ENCODE measurements around the gene SMIM29.
"Not testable (repeated sequence)": the region's sequence is repeated elsewhere in the genome, so short reads cannot be mapped to it uniquely, and the experiment has no call there.

Gene SMIM29

DNA sequence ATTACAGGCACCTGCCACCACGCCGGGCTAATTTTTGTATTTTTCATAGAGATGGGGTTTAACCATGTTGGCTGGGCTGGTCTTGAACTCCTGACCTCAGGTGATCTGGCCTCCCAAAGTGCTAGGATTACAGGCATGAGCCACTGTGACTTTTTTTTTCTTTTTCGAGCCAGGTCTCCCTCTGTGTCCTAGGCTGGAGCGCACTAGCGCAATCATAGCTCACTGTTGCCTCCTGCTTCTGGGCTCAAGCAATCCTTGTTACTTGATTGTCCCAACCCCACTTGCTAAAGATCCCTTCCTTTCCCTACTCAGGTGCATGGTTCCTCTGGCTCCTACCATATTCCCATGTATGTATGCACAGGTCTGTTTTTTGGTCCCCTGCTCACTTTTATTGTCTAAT lies 27.4 kb upstream of the SMIM29 start:
- TF ChIP-seq, protein P1, sequence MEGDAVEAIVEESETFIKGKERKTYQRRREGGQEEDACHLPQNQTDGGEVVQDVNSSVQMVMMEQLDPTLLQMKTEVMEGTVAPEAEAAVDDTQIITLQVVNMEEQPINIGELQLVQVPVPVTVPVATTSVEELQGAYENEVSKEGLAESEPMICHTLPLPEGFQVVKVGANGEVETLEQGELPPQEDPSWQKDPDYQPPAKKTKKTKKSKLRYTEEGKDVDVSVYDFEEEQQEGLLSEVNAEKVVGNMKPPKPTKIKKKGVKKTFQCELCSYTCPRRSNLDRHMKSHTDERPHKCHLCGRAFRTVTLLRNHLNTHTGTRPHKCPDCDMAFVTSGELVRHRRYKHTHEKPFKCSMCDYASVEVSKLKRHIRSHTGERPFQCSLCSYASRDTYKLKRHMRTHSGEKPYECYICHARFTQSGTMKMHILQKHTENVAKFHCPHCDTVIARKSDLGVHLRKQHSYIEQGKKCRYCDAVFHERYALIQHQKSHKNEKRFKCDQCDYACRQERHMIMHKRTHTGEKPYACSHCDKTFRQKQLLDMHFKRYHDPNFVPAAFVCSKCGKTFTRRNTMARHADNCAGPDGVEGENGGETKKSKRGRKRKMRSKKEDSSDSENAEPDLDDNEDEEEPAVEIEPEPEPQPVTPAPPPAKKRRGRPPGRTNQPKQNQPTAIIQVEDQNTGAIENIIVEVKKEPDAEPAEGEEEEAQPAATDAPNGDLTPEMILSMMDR (conservative IDR thresholded peaks at IDR 0.05; ENCODE audit: low read depth, low read length), result no peak
- no peak overlapping the region for H3K4me3 ChIP-seq (ENCODE audit: low read length)
- DNase-seq (ENCODE audit: low read depth), result no peak

DNA sequence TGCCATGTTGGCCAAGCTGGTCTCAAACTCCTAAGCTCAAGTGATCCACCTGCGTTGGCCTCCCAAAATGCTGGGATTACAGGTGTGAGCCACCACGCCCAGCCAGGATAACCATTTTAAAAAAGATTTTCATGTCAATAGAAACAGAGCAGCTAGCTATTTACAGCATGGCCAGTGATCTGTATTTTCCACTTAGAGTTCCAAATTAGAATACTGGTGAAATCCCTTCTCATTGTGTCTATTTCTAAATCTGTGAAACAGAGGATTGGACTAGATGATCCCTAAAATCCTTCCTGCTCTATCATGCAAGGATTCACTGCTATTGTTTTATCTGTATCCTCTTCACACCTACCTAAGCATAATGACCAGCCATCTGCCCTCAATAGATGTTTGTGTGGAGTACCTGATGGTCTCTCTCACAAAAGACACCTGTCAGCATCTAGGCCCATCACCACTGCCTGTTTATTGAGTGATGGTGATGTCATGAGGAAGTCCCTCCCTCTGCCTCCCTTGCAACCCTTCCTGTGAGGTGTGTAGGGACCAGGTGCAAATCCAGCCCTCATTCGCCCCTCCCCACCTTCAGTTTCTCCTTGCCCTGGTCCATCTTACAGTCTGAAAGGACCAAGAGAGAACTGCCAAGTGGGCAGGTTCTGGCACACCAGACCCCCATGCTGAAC lies 26.5 kb upstream of the SMIM29 start:
- TF ChIP-seq, protein P1 (conservative IDR thresholded peaks at IDR 0.05; ENCODE audit: low read depth, low read length), result no peak
- no peak overlapping the region for H3K4me3 ChIP-seq (ENCODE audit: low read length)
- no peak for DNase-seq (ENCODE audit: low read depth)

DNA sequence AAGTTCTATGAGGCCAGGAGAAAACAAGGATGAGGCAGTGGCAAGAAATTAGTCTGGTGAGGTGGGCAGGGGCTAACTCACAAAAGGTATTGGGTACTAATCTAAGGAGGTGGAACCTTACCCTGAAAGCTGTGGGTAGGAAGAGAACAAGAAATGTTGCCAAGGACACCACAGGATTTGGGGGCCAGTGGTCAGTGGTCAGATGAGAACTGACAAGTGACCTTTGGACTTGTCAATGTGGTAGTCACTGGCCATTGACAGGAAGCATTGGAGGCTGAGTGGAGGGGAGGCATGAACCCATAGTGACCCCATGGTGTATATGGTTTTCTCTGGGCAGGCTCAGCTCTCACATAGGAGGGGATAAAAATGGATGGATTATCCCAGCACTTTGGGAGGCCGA lies 25.3 kb upstream of the SMIM29 start:
- DNase-seq (ENCODE audit: low read depth), result no peak
- TF ChIP-seq, protein P1 (conservative IDR thresholded peaks at IDR 0.05; ENCODE audit: low read depth, low read length), result no peak
- H3K4me3 ChIP-seq (ENCODE audit: low read length), result no peak overlapping the region

DNA sequence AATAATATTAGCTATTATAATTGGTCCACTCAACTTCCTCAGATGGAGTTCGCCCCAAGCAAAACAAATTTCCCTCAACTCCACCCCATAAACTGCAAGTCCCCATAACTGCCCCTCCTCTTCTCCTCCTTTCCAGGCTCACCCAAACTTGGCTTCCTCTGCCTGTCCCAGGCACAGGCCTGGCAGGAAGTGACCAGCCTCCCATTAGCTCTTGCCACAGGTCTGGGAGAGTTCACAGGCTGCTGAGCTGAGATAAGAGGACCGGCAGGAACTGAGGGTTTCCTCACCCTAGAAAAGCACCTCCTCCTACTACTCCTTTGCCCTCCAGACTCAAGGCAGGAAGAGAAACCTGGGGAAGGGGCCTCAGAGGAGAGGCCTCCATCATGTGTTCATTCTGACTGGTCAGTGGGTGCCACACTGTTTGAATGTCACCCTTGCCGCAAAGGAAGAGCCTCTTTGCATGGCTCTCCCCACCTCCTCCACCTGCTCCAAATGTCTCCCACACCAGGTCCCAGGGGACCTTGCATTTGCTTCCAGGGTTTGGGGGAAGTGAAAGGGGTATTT lies 24.5 kb upstream of the SMIM29 start:
- no peak for DNase-seq (ENCODE audit: low read depth)

DNA sequence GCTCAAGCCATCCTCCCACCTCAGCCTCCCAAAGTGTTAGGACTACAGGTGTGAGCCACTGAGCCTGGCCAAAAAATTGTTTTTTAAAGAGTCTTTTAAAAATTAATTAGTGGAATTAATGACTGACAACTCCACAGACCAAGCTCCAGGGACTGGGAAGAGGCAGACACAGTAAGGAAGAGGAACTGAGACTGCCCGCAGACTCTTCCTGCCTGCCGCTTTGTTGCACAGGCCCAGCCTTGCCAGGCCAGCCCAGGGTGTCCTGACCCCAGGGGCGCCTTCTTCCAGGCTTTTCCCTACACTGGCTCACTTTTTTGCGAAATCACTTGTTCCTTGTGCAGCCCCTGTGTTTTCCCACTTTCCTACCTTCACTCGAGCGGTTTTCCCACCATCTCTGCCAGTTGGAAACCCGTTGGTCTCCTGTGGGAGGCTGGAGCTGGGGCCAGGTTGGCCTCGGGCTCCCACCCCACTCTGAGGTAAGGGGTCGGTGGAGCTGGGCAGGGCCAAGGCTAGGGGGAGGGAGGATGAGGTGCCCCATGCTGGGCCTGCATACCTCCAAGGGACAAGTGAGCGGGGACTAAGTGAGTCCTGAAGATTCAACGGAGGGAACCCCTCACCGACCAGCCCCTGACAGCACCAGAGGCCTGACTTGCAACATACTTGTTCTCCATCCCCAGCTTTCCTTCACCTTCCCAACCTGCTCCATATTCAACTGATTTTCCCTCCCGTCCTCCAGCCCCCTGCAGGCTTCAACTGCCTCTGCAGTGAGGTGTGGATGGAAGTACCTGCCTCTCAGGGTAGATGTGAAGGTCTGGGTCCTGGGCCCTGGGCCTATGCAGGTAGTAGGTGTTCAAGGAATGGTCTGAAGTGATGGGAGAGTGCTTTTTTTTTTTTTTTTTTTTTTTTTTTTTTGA lies 23.5 kb upstream of the SMIM29 start:
- TF ChIP-seq, protein P1 (conservative IDR thresholded peaks at IDR 0.05; ENCODE audit: low read depth, low read length), result no peak
- H3K4me3 ChIP-seq (ENCODE audit: low read length), result no peak overlapping the region
- DNase-seq (ENCODE audit: low read depth), result no peak

More for the DNA sequence above, 24.5 kb upstream of the SMIM29 start:
- H3K4me3 ChIP-seq (ENCODE audit: low read length), result no peak overlapping the region
- TF ChIP-seq, protein P1 (conservative IDR thresholded peaks at IDR 0.05; ENCODE audit: low read depth, low read length), result no peak

DNA sequence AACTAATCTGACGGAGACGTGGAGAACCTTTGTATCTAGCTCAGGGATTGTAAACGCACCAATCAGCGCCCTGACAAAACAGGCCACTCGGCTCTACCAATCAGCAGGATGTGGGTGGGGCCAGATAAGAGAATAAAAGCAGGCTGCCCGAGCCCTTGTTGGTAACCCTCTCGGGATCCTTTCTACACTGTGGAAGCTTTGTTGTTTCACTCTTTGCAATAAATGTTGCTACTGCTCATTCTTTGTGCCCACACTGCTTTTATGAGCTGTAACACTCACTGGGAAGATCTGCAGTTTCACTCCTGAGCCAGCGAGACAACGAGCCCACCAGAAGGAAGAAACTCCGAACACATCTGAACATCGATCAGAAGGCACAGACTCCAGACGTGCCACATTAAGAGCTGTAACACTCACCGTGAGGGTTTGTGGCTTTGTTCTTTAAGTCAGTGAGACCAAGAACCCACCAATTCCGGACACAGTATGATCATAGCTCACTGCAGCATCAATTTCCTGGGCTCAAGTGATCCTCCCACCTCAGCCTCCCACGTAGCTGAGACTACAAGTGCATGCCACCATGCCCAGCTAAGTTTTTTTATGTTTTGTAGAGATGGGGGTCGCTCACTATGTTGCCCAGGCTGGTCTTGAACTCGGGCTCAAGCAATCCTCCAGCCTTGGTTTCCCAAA lies 21.0 kb upstream of the SMIM29 start:
- not testable (repeated sequence) for H3K4me3 ChIP-seq (ENCODE audit: low read length); DNase-seq (ENCODE audit: low read depth)

DNA sequence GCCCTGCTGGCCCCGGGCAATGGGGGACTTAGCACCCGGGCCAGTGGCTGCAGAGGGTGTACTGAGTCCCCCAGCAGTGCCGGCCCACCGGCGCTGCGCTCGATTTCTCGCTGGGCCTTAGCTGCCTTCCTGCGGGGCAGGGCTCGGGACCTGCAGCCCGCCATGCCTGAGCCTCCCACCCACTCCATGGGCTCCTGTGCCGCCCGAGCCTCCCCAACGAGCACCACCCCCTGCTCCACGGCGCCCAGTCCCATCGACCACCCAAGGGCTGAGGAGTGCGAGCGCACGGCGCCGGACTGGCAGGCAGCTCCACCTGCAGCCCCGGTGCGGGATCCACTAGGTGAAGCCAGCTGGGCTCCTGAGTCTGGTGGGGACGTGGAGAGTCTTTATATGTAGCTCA lies 20.3 kb upstream of the SMIM29 start:
- not testable (repeated sequence) for DNase-seq (ENCODE audit: low read depth); H3K4me3 ChIP-seq (ENCODE audit: low read length)

All from retinal pigment epithelial cell (primary cell).